Large intestine (tissue), 3 donors: ENCODE results near the gene BCL11B. TPM values are rescaled to one million over a fixed set of nuclear protein-coding genes. Genes with fewer than 3 reads are reported as not detected.

ENCODE experiments used
- DNase-seq, 2 donors: peaks; one replicate each; pipeline versions ENCODE4 v3.0.0 to v3.0.0-alpha.2; 2013
- H3K27ac ChIP-seq: one replicate; pipeline ENCODE4 v1.5.1; 2013; ENCODE audit warnings: low read length
- H3K27me3 ChIP-seq: 2 replicates; pipeline ENCODE4 v1.6.1; 2013; ENCODE audit warnings: low read length; ENCODE audit not compliant: control insufficient read depth, insufficient read depth
- H3K36me3 ChIP-seq: 2 replicates; pipeline ENCODE4 v1.6.1; 2013; ENCODE audit warnings: low read length; ENCODE audit not compliant: control insufficient read depth, insufficient read depth
- H3K4me1 ChIP-seq: one replicate; pipeline ENCODE4 v1.6.1; 2013; ENCODE audit warnings: low read length; ENCODE audit not compliant: control insufficient read depth, insufficient read depth
- H3K4me3 ChIP-seq: one replicate; pipeline ENCODE4 v1.5.1; 2013; ENCODE audit warnings: low read length
- H3K9me3 ChIP-seq: one replicate; pipeline ENCODE4 v1.6.1; 2013; ENCODE audit warnings: mild to moderate bottlenecking, low read depth, low read length, moderate library complexity; ENCODE audit not compliant: control insufficient read depth
- WGBS: methylation state at CpG from one replicate; pipeline ENCODE4 v1.1.5; 2013; ENCODE audit warnings: low lambda C conversion rate; ENCODE audit not compliant: insufficient coverage; 5-methylcytosine and 5-hydroxymethylcytosine counted together
- polyA plus RNA-seq: library from polyadenylated mRNA; unstranded; fragments of 120-200 nt; gene quantifications from one replicate; pipeline ENCODE4 v1.2.1, GENCODE V29; 2013

BCL11B gene
- polyA plus RNA-seq, 1 donor: 4.0 TPM

GRCh38 chr14:99179506-99179905 lies 92.5 kb downstream of the BCL11B start:
- DNase-seq: no peak
- 85% methylated on average over 4 of the region's 9 CpGs for WGBS
- no peaks in the 10 kb centered on the region for H3K4me1 ChIP-seq

GRCh38 chr14:99177886-99178835 lies 93.8 kb downstream of the BCL11B start:
- no peak for DNase-seq
- 30% methylated on average over 2 of the region's 18 CpGs for WGBS
- H3K4me1 ChIP-seq: no peaks in the 10 kb centered on the region
- H3K9me3 ChIP-seq: peaks cover 16% of the 10 kb centered on the region
- no peak overlapping the region for H3K27ac ChIP-seq
- no peaks in the 10 kb centered on the region for H3K27me3 ChIP-seq
- H3K4me3 ChIP-seq: no peak overlapping the region
- H3K36me3 ChIP-seq: peaks cover 5% of the 10 kb centered on the region

More at GRCh38 chr14:99179506-99179905, 92.5 kb downstream of the BCL11B start:
- no peaks in the 10 kb centered on the region for H3K36me3 ChIP-seq
- H3K27me3 ChIP-seq: no peaks in the 10 kb centered on the region
- H3K4me3 ChIP-seq: no peak overlapping the region
- H3K9me3 ChIP-seq: peaks cover 10% of the 10 kb centered on the region
- H3K27ac ChIP-seq: no peak overlapping the region

GRCh38 chr14:99177046-99177655 lies 94.8 kb downstream of the BCL11B start:
- peaks cover 5% of the 10 kb centered on the region for H3K36me3 ChIP-seq
- no peak overlapping the region for H3K4me3 ChIP-seq
- no peaks in the 10 kb centered on the region for H3K27me3 ChIP-seq
- no peak for DNase-seq
- H3K4me1 ChIP-seq: no peaks in the 10 kb centered on the region
- no peak overlapping the region for H3K27ac ChIP-seq
- no CpG with 5 or more reads among the region's 16 CpGs for WGBS
- H3K9me3 ChIP-seq: peaks cover 16% of the 10 kb centered on the region

GRCh38 chr14:99176156-99176945 lies 95.6 kb downstream of the BCL11B start:
- peaks cover 16% of the 10 kb centered on the region for H3K9me3 ChIP-seq
- H3K27me3 ChIP-seq: no peaks in the 10 kb centered on the region
- H3K36me3 ChIP-seq: peaks cover 5% of the 10 kb centered on the region
- no peak for DNase-seq
- 97% methylated on average over 6 of the region's 33 CpGs for WGBS
- no peak overlapping the region for H3K4me3 ChIP-seq
- H3K4me1 ChIP-seq: no peaks in the 10 kb centered on the region
- no peak overlapping the region for H3K27ac ChIP-seq

GRCh38 chr14:99175331-99176155 lies 96.5 kb downstream of the BCL11B start:
- H3K27ac ChIP-seq: no peak overlapping the region
- peaks cover 5% of the 10 kb centered on the region for H3K36me3 ChIP-seq
- WGBS: no CpG with 5 or more reads among the region's 95 CpGs
- H3K9me3 ChIP-seq: peaks cover 16% of the 10 kb centered on the region
- DNase-seq: no peak
- H3K4me1 ChIP-seq: no peaks in the 10 kb centered on the region
- H3K4me3 ChIP-seq: no peak overlapping the region
- no peaks in the 10 kb centered on the region for H3K27me3 ChIP-seq

GRCh38 chr14:99174770-99175319 lies 97.2 kb downstream of the BCL11B start:
- peaks cover 16% of the 10 kb centered on the region for H3K9me3 ChIP-seq
- no peaks in the 10 kb centered on the region for H3K4me1 ChIP-seq
- no peak overlapping the region for H3K4me3 ChIP-seq
- H3K27ac ChIP-seq: no peak overlapping the region
- no CpG with 5 or more reads among the region's 81 CpGs for WGBS
- H3K27me3 ChIP-seq: no peaks in the 10 kb centered on the region
- peaks cover 5% of the 10 kb centered on the region for H3K36me3 ChIP-seq
- no peak for DNase-seq

- no peaks in the 10 kb centered on the region for H3K27me3 ChIP-seq
- H3K27ac ChIP-seq: no peak overlapping the region
- no peak for DNase-seq
- H3K9me3 ChIP-seq: peaks cover 16% of the 10 kb centered on the region
- H3K4me3 ChIP-seq: no peak overlapping the region
- H3K4me1 ChIP-seq: no peaks in the 10 kb centered on the region
- WGBS: 98% methylated on average over 9 of the region's 79 CpGs
- peaks cover 5% of the 10 kb centered on the region for H3K36me3 ChIP-seq
These were observed 97.8 kb downstream of the BCL11B start for GRCh38 chr14:99174081-99174769.

- peaks cover 5% of the 10 kb centered on the region for H3K36me3 ChIP-seq
- H3K27me3 ChIP-seq: no peaks in the 10 kb centered on the region
- WGBS: 100% methylated on average over 1 of the region's 3 CpGs
These were observed 98.5 kb downstream of the BCL11B start for GRCh38 chr14:99173506-99173905.

GRCh38 chr14:99173086-99173485 lies 98.9 kb downstream of the BCL11B start:
- no peak overlapping the region for H3K27ac ChIP-seq
- WGBS: 100% methylated on average over 4 of the region's 11 CpGs
- H3K9me3 ChIP-seq: peaks cover 16% of the 10 kb centered on the region
- peaks cover 5% of the 10 kb centered on the region for H3K36me3 ChIP-seq
- H3K4me3 ChIP-seq: no peak overlapping the region
- H3K27me3 ChIP-seq: no peaks in the 10 kb centered on the region
- DNase-seq: no peak
- H3K4me1 ChIP-seq: no peaks in the 10 kb centered on the region

More at GRCh38 chr14:99173506-99173905, 98.5 kb downstream of the BCL11B start:
- no peak for DNase-seq
- no peak overlapping the region for H3K27ac ChIP-seq
- peaks cover 16% of the 10 kb centered on the region for H3K9me3 ChIP-seq
- no peak overlapping the region for H3K4me3 ChIP-seq
- H3K4me1 ChIP-seq: no peaks in the 10 kb centered on the region
